Bone marrow (tissue), 2 donors: Measurements from ENCODE around the gene BLTP3B.

Experiments
- DNase-seq, 2 donors: peaks; one replicate each; lab custom pipeline; 2025; lab: John Stamatoyannopoulos, UW

Gene BLTP3B

GRCh38 chr12:100110276-100110675 is 32.4 kb downstream of the BLTP3B start:
- no peak for DNase-seq

GRCh38 chr12:100106861-100107260 is 35.8 kb downstream of the BLTP3B start:
- no peak for DNase-seq

- DNase-seq, result no peak
Observed at GRCh38 chr12:100105661-100106060, 37.0 kb downstream of the BLTP3B start.

DNA sequence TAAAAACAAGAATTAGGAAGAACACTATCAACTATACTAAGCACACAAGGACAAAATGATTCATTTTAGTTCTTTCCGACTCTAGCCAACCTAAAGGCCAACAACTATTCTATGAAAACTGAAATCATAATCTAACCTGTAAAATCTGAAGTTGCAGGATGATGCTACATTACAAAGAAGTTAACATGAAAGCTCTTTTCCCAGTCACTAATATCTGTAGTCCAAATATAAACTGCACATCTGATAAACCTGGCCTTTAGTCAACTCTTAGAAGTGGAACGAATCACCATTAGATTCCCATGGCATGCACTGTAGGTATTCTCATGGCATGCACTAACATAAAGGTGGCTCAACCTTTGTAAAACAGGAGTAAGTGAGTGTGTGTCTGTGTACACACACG is 41.7 kb downstream of the BLTP3B start:
- DNase-seq, result no peak
